Cerebellar nuclear complex (tissue), 1 donor: ENCODE measurements around the gene LST1.
"Not testable (repeated sequence)": the region's sequence is repeated elsewhere in the genome, so short reads cannot be mapped to it uniquely, and the experiment has no call there.

Experiments used
- DNase-seq, 2 experiments: peaks; one replicate each; lab custom pipeline; 2025; lab: John Stamatoyannopoulos, UW

The LST1 gene

GRCh38 chr6:31586008-31586407 lies at the start of gene LST1:
TSS of gene LST1 (plus strand) at chr6:31586277. CDS start at chr6:31587300, 1,023 bp downstream.
- no peak for DNase-seq

GRCh38 chr6:31538805-31539400 lies 47.2 kb upstream of the LST1 start:
- no peak for DNase-seq

GRCh38 chr6:31540640-31541039 lies 45.4 kb upstream of the LST1 start:
- no peak for DNase-seq

- no peak for DNase-seq
These were observed 44.9 kb upstream of the LST1 start for GRCh38 chr6:31541059-31541657.

- DNase-seq = peak; percentile 27 to 84
These were observed 44.2 kb upstream of the LST1 start, which contains the start of gene DDX39B for GRCh38 chr6:31541658-31542521. TSS of gene DDX39B (minus strand) at chr6:31542003. CDS start at chr6:31540532, 1,471 bp downstream.

GRCh38 chr6:31543639-31544038 lies 42.4 kb upstream of the LST1 start:
- DNase-seq = no peak

- DNase-seq = no peak
These were observed 41.4 kb upstream of the LST1 start for GRCh38 chr6:31544676-31545075.

GRCh38 chr6:31545291-31545690 lies 40.8 kb upstream of the LST1 start:
- no peak for DNase-seq

- DNase-seq = peak; percentile 90 to 97
These were observed 39.6 kb upstream of the LST1 start, which contains the start of gene ATP6V1G2 for GRCh38 chr6:31546339-31546957. TSS of gene ATP6V1G2 (minus strand) at chr6:31546608. CDS start at chr6:31546559, 49 bp downstream.

- peak; percentile 72 to 97 for DNase-seq
These were observed 38.9 kb upstream of the LST1 start, which contains the start of gene NFKBIL1 for GRCh38 chr6:31546958-31547726. TSS of gene NFKBIL1 (plus strand) at chr6:31547608. CDS start at chr6:31547695, 87 bp downstream.

GRCh38 chr6:31547727-31548543 lies 38.1 kb upstream of the LST1 start:
- no peak for DNase-seq

- DNase-seq = no peak
These were observed 37.6 kb upstream of the LST1 start for GRCh38 chr6:31548544-31548873.

GRCh38 chr6:31551371-31551770 lies 34.7 kb upstream of the LST1 start:
- not testable (repeated sequence) for DNase-seq

GRCh38 chr6:31556307-31556706 lies 29.8 kb upstream of the LST1 start:
- no peak for DNase-seq

GRCh38 chr6:31557443-31558317 lies 28.4 kb upstream of the LST1 start:
- DNase-seq = no peak

GRCh38 chr6:31558318-31558625 lies 27.8 kb upstream of the LST1 start:
- DNase-seq = no peak

GRCh38 chr6:31558631-31559500 lies 27.2 kb upstream of the LST1 start:
- no peak for DNase-seq

GRCh38 chr6:31559606-31559957 lies 26.5 kb upstream of the LST1 start:
- DNase-seq = no peak
